HEK293 (cell line): Measurements from ENCODE around the gene MYO7B.

ENCODE experiments used
- CTCF ChIA-PET: fragments of 350-600 bp; formaldehyde crosslinking; extraction: SDS; loops from one replicate; lab custom pipeline; 2021; ENCODE audit warnings: antibody characterized with exemption; lab: Yijun Ruan, JAX
- POLR2A ChIA-PET: fragments of 300-600 bp; formaldehyde crosslinking; extraction: SDS; loops from one replicate; lab custom pipeline; 2020; ENCODE audit warnings: antibody characterized with exemption, inconsistent platforms; lab: Yijun Ruan, JAX
- H3K27ac ChIP-seq: fragments of 200-500 bp; sonication (Bioruptor generic); 2 replicates; pipeline ENCODE4 v1.5.1; 2014; ENCODE audit warnings: low read depth, low read length, control low read depth, inconsistent platforms; ENCODE audit errors: extremely low read depth
- H3K36me3 ChIP-seq, 2 experiments: fragments of 200-500 bp in 1 of 2; sonication (Bioruptor generic) in 1 of 2; 1 replicate in 1 of 2; 2 replicates in 1 of 2; pipeline ENCODE4 v1.5.1; 2014 to 2017; ENCODE audit warnings: inconsistent platforms in 2 of 2, low read length in 2 of 2; ENCODE audit not compliant: control insufficient read depth in 2 of 2, insufficient read depth in 1 of 2
- H3K4me1 ChIP-seq: fragments of 200-500 bp; sonication (Bioruptor generic); 2 replicates; pipeline ENCODE4 v1.5.1; 2014; ENCODE audit warnings: mild to moderate bottlenecking, low read length, inconsistent platforms; ENCODE audit not compliant: control insufficient read depth, insufficient read depth
- H3K4me3 ChIP-seq: 2 replicates; pipeline ENCODE4 v1.5.1; 2011; ENCODE audit warnings: low read depth, mild to moderate bottlenecking, control low read depth, low read length, moderate library complexity
- H3K9me3 ChIP-seq: fragments of 200-500 bp; sonication (Bioruptor generic); 2 replicates; pipeline ENCODE4 v1.5.1; 2014; ENCODE audit warnings: low read depth, low read length, inconsistent platforms; ENCODE audit not compliant: control insufficient read depth, insufficient read depth
- EGR2 ChIP-seq: fragments of 450-650 bp; formaldehyde crosslinking; IDR thresholded peaks from 2 replicates; pipeline ENCODE4 v1.5.1; 2016; ENCODE audit warnings: low read depth, missing biosample characterization, missing genetic modification characterization
- GLI2 ChIP-seq: fragments of 450-650 bp; formaldehyde crosslinking; IDR thresholded peaks from 2 replicates; pipeline ENCODE4; 2017; ENCODE audit warnings: missing biosample characterization, missing genetic modification characterization, low read depth, borderline replicate concordance
- IKZF3 ChIP-seq: fragments of 450-650 bp; IDR thresholded peaks from 2 replicates; pipeline ENCODE4 v1.5.0; 2018; ENCODE audit warnings: missing biosample characterization, mild to moderate bottlenecking, missing genetic modification characterization, moderate library complexity
- KLF9 ChIP-seq: fragments of 450-650 bp; formaldehyde crosslinking; IDR thresholded peaks from 2 replicates; pipeline ENCODE4 v1.5.1; 2016; ENCODE audit warnings: missing biosample characterization, missing genetic modification characterization, low read depth
- RBAK ChIP-seq: fragments of 450-650 bp; formaldehyde crosslinking; IDR thresholded peaks from 2 replicates; pipeline ENCODE4 v1.5.1; 2016; ENCODE audit warnings: missing biosample characterization, missing genetic modification characterization
- SALL2 ChIP-seq: fragments of 450-650 bp; formaldehyde crosslinking; IDR thresholded peaks from 2 replicates; pipeline ENCODE4 v1.5.0; 2017; ENCODE audit warnings: missing biosample characterization, mild to moderate bottlenecking, missing genetic modification characterization, borderline replicate concordance
- YY2 ChIP-seq: fragments of 450-650 bp; formaldehyde crosslinking; IDR thresholded peaks from 2 replicates; pipeline ENCODE4 v1.5.1; 2016; ENCODE audit warnings: missing biosample characterization, missing genetic modification characterization
- ZBTB8A ChIP-seq: fragments of 450-650 bp; formaldehyde crosslinking; IDR thresholded peaks from 2 replicates; pipeline ENCODE4 v1.5.1; 2016; ENCODE audit warnings: missing biosample characterization, missing genetic modification characterization
- ZNF169 ChIP-seq: fragments of 450-650 bp; formaldehyde crosslinking; IDR thresholded peaks from 2 replicates; pipeline ENCODE4 v1.5.1; 2016; ENCODE audit warnings: missing biosample characterization, missing genetic modification characterization
- ZNF19 ChIP-seq: fragments of 450-650 bp; formaldehyde crosslinking; IDR thresholded peaks from 2 replicates; pipeline ENCODE4; 2016; ENCODE audit warnings: missing biosample characterization, missing genetic modification characterization, low read depth
- ZNF221 ChIP-seq: fragments of 450-650 bp; formaldehyde crosslinking; IDR thresholded peaks from 2 replicates; pipeline ENCODE4 v1.5.1; 2017; ENCODE audit warnings: missing biosample characterization, missing genetic modification characterization, borderline replicate concordance
- ZNF324 ChIP-seq: fragments of 450-650 bp; formaldehyde crosslinking; IDR thresholded peaks from 2 replicates; pipeline ENCODE4 v1.5.1; 2016; ENCODE audit warnings: missing biosample characterization, missing genetic modification characterization
- ZNF341 ChIP-seq: fragments of 450-650 bp; formaldehyde crosslinking; IDR thresholded peaks from 2 replicates; pipeline ENCODE4; 2016; ENCODE audit warnings: low read depth, missing biosample characterization, missing genetic modification characterization
- ZNF366 ChIP-seq: fragments of 450-650 bp; formaldehyde crosslinking; conservative IDR thresholded peaks from 2 replicates; pipeline ENCODE4 v1.5.1; 2016; ENCODE audit warnings: missing biosample characterization, missing genetic modification characterization
- ZNF510 ChIP-seq: fragments of 450-650 bp; formaldehyde crosslinking; IDR thresholded peaks from 2 replicates; pipeline ENCODE4 v1.5.1; 2018; ENCODE audit warnings: mild to moderate bottlenecking, missing genetic modification characterization, missing biosample characterization; ENCODE audit not compliant: insufficient replicate concordance
- ZNF624 ChIP-seq: fragments of 450-650 bp; formaldehyde crosslinking; IDR thresholded peaks from 2 replicates; pipeline ENCODE4 v1.5.1; 2017; ENCODE audit warnings: missing biosample characterization, missing genetic modification characterization
- ZNF626 ChIP-seq: fragments of 450-650 bp; sonication (Bioruptor Pico); formaldehyde crosslinking; IDR thresholded peaks from 2 replicates; pipeline ENCODE4 v1.5.1; 2018; ENCODE audit warnings: missing biosample characterization, missing genetic modification characterization, inconsistent platforms
- ZNF658 ChIP-seq: fragments of 450-650 bp; formaldehyde crosslinking; IDR thresholded peaks from 2 replicates; pipeline ENCODE4; 2016; ENCODE audit warnings: missing biosample characterization, missing genetic modification characterization
- ZNF701 ChIP-seq: fragments of 450-650 bp; formaldehyde crosslinking; IDR thresholded peaks from 2 replicates; pipeline ENCODE4 v1.5.1; 2016; ENCODE audit warnings: missing biosample characterization, missing genetic modification characterization
- ZNF768 ChIP-seq: fragments of 450-650 bp; formaldehyde crosslinking; IDR thresholded peaks from 2 replicates; pipeline ENCODE4 v1.5.1; 2018; ENCODE audit warnings: missing biosample characterization, mild to moderate bottlenecking, missing genetic modification characterization
- ZNF791 ChIP-seq: fragments of 450-650 bp; formaldehyde crosslinking; IDR thresholded peaks from 2 replicates; pipeline ENCODE4 v1.5.1; 2016; ENCODE audit warnings: missing biosample characterization, missing genetic modification characterization
- ZNF792 ChIP-seq: fragments of 450-650 bp; formaldehyde crosslinking; IDR thresholded peaks from 2 replicates; pipeline ENCODE4 v1.5.1; 2016; ENCODE audit warnings: missing biosample characterization, missing genetic modification characterization
- TF ChIP-seq, protein P1 (sequence below): fragments of 450-650 bp; formaldehyde crosslinking; IDR thresholded peaks from 2 replicates; pipeline ENCODE4; 2016; ENCODE audit warnings: missing biosample characterization, missing genetic modification characterization
- TF ChIP-seq, protein P2 (sequence below): fragments of 450-650 bp; formaldehyde crosslinking; optimal IDR thresholded peaks from 2 replicates; pipeline ENCODE3; 2016; ENCODE audit warnings: missing biosample characterization, mild to moderate bottlenecking, missing genetic modification characterization
- TF ChIP-seq, protein P3 (sequence below): fragments of 450-650 bp; formaldehyde crosslinking; IDR thresholded peaks from 2 replicates; pipeline ENCODE4 v1.5.1; 2016; ENCODE audit warnings: missing biosample characterization, missing genetic modification characterization, low read depth
- TF ChIP-seq, protein P4 (sequence below): fragments of 450-650 bp; formaldehyde crosslinking; IDR thresholded peaks from 2 replicates; pipeline ENCODE4 v1.5.1; 2016; ENCODE audit warnings: missing biosample characterization, missing genetic modification characterization
- TF ChIP-seq, protein P5 (sequence below): fragments of 450-650 bp; formaldehyde crosslinking; IDR thresholded peaks from 2 replicates; pipeline ENCODE4 v1.5.1; 2016; ENCODE audit warnings: missing biosample characterization, missing genetic modification characterization

Gene MYO7B

DNA sequence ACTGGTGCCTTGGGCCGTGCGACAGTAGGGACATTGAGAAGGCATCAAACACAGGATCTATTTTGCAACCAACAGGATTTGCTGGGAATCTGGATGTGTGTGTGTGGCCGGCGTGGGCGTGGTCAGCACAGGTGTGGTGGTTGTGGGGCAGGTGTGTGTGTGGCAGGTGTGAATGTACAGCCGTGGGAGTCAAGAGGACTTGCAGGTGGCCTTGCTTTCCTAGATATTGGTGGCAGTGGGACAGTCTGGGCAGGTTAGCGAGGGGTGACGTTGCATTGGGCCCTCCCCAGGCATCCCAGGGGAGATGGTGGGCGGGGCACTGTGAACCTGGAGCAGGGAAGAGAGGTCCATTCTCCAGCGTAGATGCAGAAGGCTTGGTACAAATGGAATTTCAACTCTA, 143.0 kb downstream of the MYO7B start:
- ChIA-PET POLR2A (no interaction called here), CTCF (no interaction called here)
- TF ChIP-seq KLF9 (tag by site-specific recombination) (peak; percentile 43; the same call in 1 of the 2 replicates), EGR2 (tag by site-specific recombination) (0 out of 2 replicates have a peak, but pooled peaks have one; percentile 11)
- TF ChIP-seq, protein P1, sequence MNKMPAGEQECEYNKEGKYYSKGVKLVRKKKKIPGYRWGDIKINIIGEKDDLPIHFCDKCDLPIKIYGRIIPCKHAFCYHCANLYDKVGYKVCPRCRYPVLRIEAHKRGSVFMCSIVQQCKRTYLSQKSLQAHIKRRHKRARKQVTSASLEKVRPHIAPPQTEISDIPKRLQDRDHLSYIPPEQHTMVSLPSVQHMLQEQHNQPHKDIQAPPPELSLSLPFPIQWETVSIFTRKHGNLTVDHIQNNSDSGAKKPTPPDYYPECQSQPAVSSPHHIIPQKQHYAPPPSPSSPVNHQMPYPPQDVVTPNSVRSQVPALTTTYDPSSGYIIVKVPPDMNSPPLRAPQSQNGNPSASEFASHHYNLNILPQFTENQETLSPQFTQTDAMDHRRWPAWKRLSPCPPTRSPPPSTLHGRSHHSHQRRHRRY (tag by site-specific recombination), result no peak
- no peak overlapping the region for H3K27ac ChIP-seq
- no peaks in the 10 kb centered on the region for H3K9me3 ChIP-seq
- no peak overlapping the region for H3K4me3 ChIP-seq
- no peaks in the 10 kb centered on the region for H3K4me1 ChIP-seq
- no peaks in the 10 kb centered on the region for H3K36me3 ChIP-seq

DNA sequence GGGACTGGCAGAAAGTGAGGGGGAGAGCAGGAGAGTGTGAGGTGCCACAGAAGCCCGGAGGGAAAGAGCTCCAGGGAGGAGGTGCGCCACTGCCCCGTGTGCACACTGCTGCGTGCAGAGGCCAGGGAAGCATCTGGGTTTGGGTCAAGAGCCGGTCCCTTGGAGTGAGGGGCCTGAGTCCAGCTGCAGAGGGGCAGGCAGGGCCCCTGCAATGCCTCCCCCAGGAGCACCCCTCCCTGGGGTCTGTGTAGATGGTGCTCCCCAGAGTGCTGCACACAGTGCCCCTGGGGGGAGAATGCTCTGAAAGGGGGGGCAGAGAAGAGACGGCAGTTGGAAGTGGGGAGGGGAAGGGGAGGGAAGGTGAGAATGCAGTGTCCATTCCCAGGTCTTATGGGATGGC, 143.5 kb downstream of the MYO7B start:
- no peaks in the 10 kb centered on the region for H3K9me3 ChIP-seq
- no peak overlapping the region for H3K4me3 ChIP-seq
- no peaks in the 10 kb centered on the region for H3K36me3 ChIP-seq
- H3K27ac ChIP-seq, result no peak overlapping the region
- ChIA-PET CTCF (no interaction called here), POLR2A (no interaction called here)
- TF ChIP-seq GLI2 (no peak), ZNF19 (tag by site-specific recombination) (no peak), ZNF792 (tag by site-specific recombination) (no peak), ZNF658 (tag by site-specific recombination) (no peak), SALL2 (no peak), ZNF169 (no peak), ZNF624 (tag by site-specific recombination) (no peak), ZNF626 (no peak), ZNF324 (tag by site-specific recombination) (no peak)
- TF ChIP-seq, protein P2, sequence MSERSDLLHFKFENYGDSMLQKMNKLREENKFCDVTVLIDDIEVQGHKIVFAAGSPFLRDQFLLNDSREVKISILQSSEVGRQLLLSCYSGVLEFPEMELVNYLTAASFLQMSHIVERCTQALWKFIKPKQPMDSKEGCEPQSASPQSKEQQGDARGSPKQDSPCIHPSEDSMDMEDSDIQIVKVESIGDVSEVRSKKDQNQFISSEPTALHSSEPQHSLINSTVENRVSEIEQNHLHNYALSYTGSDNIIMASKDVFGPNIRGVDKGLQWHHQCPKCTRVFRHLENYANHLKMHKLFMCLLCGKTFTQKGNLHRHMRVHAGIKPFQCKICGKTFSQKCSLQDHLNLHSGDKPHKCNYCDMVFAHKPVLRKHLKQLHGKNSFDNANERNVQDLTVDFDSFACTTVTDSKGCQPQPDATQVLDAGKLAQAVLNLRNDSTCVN, result no peak
- TF ChIP-seq, protein P3, sequence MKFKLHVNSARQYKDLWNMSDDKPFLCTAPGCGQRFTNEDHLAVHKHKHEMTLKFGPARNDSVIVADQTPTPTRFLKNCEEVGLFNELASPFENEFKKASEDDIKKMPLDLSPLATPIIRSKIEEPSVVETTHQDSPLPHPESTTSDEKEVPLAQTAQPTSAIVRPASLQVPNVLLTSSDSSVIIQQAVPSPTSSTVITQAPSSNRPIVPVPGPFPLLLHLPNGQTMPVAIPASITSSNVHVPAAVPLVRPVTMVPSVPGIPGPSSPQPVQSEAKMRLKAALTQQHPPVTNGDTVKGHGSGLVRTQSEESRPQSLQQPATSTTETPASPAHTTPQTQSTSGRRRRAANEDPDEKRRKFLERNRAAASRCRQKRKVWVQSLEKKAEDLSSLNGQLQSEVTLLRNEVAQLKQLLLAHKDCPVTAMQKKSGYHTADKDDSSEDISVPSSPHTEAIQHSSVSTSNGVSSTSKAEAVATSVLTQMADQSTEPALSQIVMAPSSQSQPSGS (tag by site-specific recombination), result no peak
- H3K4me1 ChIP-seq, result no peaks in the 10 kb centered on the region

DNA sequence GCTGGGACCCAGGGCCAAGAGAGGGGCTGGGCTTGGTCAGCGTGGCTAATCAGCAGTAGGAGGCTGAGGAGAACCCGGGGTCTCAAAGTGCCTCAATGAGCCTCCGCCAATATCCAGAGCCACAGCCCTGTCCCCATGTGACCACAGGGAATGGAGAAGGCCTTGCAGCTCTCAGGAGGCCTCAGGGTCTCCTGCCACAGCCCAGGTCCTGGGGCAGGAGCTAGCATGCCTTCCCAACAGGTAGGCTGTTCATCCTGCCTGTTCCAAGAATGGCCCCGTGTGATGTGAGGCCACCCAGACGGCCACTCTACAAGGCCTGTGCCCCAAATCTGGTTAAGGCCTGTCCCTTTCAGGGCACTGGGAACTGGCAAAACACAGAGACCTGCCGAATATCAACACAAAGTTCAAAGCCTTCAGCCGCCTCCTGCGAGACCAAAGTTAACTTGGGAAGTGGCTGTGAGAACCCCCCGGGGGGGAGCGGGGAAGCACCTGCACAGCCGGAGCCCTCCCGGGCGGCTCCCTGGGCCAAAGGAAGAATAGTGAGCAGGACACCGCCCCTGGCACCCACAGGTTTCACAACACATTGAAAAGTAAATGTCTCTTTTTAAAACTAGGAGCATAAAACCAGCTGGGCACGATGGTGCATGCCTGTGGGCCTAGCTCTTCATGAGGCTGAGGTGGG, 144.3 kb downstream of the MYO7B start:
- ChIA-PET CTCF (interaction anchor here (1.4 kb wide), 1 partner anchor 89 kb away, joined by 5 read pairs; no protein-coding TSS in a partner anchor), POLR2A (no interaction called here)

More for the DNA sequence above, 144.3 kb downstream of the MYO7B start:
- no peaks in the 10 kb centered on the region for H3K9me3 ChIP-seq
- H3K4me1 ChIP-seq, result no peaks in the 10 kb centered on the region
- no peak for TF ChIP-seq IKZF3 (tag by site-specific recombination)
- no peak for TF ChIP-seq ZBTB8A
- TF ChIP-seq ZNF701, result no peak
- no peak for TF ChIP-seq YY2 (tag by site-specific recombination)
- TF ChIP-seq RBAK (tag by site-specific recombination), result no peak
- no peak for TF ChIP-seq ZNF366 (tag by site-specific recombination)
- no peak for TF ChIP-seq ZNF510 (tag by site-specific recombination)
- TF ChIP-seq ZNF768 (tag by site-specific recombination), result no peak
- TF ChIP-seq, protein P4, sequence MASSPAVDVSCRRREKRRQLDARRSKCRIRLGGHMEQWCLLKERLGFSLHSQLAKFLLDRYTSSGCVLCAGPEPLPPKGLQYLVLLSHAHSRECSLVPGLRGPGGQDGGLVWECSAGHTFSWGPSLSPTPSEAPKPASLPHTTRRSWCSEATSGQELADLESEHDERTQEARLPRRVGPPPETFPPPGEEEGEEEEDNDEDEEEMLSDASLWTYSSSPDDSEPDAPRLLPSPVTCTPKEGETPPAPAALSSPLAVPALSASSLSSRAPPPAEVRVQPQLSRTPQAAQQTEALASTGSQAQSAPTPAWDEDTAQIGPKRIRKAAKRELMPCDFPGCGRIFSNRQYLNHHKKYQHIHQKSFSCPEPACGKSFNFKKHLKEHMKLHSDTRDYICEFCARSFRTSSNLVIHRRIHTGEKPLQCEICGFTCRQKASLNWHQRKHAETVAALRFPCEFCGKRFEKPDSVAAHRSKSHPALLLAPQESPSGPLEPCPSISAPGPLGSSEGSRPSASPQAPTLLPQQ, result no peak
- TF ChIP-seq, protein P5, sequence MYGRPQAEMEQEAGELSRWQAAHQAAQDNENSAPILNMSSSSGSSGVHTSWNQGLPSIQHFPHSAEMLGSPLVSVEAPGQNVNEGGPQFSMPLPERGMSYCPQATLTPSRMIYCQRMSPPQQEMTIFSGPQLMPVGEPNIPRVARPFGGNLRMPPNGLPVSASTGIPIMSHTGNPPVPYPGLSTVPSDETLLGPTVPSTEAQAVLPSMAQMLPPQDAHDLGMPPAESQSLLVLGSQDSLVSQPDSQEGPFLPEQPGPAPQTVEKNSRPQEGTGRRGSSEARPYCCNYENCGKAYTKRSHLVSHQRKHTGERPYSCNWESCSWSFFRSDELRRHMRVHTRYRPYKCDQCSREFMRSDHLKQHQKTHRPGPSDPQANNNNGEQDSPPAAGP, result no peak
- no peak for TF ChIP-seq ZNF221 (tag by site-specific recombination)
- TF ChIP-seq ZNF791 (tag by site-specific recombination), result no peak
- no peak for TF ChIP-seq ZNF341 (tag by site-specific recombination)
- TF ChIP-seq, all 188 proteins: peak for 0
- H3K4me3 ChIP-seq, result no peak overlapping the region
- H3K36me3 ChIP-seq, result no peaks in the 10 kb centered on the region
- H3K27ac ChIP-seq, result no peak overlapping the region
